22Rv1 (cell line): ENCODE results near the gene TNIP2.

ENCODE experiments used
- H3K27ac ChIP-seq: fragments of 450-650 bp; 2 replicates; pipeline ENCODE4 v1.5.1; 2017
- ZFX ChIP-seq: fragments of 450-650 bp; IDR thresholded peaks from 2 replicates; pipeline ENCODE4 v1.6.1; 2017; ENCODE audit warnings: antibody characterized with exemption, borderline replicate concordance
- TF ChIP-seq, protein P1 (sequence below): fragments of 450-650 bp; IDR thresholded peaks from 2 replicates; pipeline ENCODE4 v1.5.1; 2017; ENCODE audit warnings: mild to moderate bottlenecking

TNIP2 gene

DNA sequence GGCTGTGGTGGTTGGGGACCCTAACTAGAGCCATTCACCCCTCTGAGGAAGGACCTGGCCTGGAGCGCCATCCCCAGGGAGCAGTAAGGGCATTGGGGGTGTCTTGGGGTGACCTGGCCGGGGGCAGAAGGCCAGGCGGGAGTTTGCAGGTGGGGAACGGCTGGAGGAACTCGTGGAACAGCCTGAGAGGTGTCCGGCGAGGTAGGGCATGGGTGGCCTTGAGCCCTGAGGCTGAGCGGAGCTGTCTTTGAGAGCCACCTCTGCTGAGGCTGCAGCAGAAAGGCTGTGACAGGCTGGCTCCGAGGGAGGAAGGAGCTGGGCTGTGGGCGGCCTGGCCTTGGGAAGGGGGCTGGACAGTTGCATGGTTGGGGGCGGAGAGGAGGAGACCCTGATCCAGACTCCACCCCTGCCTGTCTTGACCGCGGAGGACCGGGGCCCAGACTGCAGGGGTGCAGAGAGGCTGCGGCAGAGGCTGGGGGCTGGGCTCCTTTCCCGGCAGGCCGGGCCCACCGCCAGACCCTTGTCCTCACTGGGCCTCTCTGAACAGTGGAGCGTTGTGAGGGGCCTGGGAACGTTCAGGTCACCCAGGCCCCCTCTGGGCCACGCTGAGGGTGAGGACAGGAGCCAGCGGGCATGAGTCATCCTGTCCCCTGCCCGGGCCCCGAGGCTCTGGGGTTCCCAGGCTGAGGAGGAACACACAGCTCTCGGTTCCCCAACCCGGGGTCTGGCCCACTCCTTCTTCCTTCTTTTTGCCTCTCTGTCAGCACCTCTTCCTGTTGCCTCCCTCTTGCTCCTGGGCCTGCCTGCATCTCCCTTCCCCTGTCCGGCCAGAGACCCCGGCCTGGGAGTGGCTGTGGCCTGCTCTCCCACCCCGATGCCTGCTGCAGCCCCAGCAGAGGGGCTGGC, 44.8 kb upstream of the TNIP2 start:
- TF ChIP-seq, protein P1, sequence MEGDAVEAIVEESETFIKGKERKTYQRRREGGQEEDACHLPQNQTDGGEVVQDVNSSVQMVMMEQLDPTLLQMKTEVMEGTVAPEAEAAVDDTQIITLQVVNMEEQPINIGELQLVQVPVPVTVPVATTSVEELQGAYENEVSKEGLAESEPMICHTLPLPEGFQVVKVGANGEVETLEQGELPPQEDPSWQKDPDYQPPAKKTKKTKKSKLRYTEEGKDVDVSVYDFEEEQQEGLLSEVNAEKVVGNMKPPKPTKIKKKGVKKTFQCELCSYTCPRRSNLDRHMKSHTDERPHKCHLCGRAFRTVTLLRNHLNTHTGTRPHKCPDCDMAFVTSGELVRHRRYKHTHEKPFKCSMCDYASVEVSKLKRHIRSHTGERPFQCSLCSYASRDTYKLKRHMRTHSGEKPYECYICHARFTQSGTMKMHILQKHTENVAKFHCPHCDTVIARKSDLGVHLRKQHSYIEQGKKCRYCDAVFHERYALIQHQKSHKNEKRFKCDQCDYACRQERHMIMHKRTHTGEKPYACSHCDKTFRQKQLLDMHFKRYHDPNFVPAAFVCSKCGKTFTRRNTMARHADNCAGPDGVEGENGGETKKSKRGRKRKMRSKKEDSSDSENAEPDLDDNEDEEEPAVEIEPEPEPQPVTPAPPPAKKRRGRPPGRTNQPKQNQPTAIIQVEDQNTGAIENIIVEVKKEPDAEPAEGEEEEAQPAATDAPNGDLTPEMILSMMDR = no peak
- TF ChIP-seq ZFX = no peak
- H3K27ac ChIP-seq = no peak overlapping the region

DNA sequence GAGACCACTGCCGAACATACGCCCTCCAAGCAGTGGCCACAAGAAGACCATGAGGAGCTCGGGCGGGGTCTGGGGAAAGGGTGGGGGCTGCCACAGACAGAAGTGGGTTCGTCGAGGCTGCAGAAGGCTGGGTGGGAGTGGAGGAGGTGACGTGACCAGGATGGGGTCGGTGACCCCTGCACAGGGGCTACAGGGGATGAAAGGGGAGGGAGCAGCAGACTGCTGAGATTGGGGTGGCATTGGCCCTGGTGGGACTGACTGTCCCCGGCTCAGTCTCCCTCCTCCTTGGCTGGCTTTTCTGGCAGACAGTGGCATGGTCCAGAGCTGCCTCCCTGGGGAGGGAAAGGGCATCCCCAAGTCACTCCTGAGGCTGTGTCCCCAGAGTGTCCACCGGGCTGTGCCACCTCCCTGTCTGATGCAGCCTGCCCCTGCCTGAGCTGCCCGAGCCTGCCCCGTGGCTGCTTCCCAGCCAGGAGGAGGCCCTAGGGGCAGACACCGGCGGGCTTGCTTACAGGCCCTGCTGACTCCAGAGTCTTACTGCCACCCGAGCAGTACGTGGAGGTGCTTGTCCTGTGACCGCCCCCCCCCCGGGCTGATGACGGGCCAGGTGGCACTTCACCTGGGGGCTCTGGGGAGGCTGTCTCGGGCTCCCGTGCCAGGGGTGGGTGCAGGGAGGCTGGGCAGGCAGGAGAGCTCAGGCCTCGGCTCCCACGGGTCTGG, 44.0 kb upstream of the TNIP2 start:
- no peak overlapping the region for H3K27ac ChIP-seq

DNA sequence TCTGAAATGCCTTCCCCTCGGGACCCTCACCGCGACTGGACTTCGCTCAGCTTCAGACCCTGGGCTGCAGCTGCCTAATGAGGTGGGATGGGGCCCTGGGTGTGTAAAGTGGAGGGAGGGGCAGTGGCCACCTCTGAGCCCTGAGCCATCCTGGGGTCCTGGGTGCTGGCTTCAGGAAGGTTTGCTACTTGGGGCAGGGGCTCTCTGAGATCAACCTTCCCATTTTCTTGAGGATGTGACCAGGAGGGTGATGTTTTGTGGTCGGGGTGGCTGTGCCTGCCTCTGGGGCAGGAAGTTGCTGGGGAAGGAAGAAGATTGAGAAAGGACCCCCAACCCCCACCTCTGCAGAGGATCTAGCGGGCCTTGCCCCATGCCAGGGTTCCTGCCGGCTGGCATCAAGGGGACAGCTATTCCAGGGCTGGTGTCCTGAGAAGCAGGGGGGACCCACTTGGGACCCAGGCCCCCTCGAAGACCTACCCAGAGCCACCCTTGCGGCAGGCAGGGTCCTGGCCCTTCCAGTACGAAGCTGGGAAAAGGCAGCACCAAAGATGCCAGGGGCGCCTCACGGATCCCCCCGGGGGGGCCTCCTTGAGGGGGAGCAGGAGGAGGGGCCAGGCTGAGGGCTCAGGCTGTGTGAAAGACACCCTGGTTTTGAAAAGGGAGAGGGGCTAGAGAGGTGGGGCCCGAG, 43.2 kb upstream of the TNIP2 start:
- no peak overlapping the region for H3K27ac ChIP-seq

More for the DNA sequence above, 44.0 kb upstream of the TNIP2 start:
- TF ChIP-seq, protein P1 = no peak
- TF ChIP-seq ZFX = no peak

DNA sequence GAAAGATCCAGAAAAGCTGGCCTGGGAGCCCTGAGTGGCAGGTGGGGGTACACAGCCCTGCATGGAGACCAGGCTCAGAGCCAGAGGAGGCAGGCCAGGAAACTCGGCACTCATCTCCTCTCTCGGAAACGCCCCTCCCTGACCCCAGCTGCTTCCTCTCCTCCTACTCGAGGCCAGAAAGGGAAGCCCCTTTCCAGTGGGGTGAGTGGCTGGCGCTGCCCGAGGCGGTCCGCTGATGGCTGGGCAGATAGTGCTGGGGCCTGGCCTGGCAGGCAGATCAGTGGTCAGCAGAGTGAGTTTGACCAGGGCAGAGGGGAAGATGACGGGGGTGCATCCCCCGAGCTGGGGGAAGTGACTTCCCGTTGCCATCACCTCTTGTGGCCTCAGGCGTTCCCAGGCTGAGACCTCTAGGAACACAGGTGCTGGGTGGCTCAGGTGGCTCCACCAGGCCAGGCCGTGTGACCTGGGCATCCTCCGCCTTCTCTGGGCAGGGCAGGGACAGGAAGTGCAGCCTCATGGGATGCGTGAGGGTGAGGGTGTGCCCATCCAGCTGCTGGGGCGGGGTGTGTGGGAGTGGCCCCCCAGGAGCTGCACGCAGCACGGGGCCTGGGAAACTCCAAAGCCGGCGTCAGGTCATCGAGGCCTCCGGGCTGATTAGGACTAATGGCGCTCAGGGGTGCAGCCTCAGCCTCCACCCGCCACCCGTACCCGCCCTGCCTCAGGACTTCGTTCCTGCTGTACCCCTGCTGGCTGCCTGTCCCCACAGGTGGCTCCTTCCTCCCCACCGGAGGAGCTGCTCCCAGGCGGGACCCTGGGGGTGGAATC, 42.5 kb upstream of the TNIP2 start:
- TF ChIP-seq, protein P1 = no peak
- no peak for TF ChIP-seq ZFX
- no peak overlapping the region for H3K27ac ChIP-seq

More for the DNA sequence above, 43.2 kb upstream of the TNIP2 start:
- no peak for TF ChIP-seq ZFX
- TF ChIP-seq, protein P1 = no peak

DNA sequence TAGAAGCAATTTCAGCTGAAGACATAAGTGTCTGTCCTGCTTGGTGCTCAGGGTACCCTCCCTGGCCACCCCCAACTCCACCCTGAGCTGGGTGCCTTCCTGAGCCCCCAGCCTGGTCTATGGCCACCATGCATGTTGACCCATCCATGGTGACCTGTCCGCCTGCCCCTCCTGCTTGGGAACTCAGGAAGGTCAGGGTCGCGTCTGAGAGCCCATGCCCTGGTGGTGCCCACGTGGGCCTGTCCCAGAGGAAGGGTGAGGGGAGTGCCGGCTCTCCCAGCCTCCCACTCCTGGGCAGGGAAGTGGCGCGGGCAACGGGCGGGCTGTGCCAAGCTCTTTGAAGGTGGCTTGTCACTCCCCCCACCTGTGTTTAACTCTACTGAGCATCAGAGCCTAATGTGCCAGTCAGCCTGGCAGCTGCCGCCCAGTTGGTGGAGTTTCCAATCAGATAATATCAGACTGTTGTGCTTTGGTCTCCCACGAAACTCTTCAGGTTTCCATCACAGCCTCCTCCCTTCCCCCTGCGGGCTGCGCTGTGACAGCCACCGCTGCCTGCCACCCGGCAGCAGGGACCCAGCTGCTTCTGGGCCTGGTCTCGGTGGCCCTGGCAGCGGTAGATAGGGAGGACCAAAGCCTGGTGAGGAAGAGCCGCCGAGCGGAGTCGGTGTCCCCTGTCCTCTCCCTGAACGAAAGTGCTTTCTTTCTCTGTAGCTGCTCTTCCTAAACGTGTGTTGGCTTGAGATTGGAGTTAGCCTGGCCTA, 41.6 kb upstream of the TNIP2 start:
- no peak for TF ChIP-seq ZFX
- TF ChIP-seq, protein P1 = no peak
- H3K27ac ChIP-seq = no peak overlapping the region
